D721Med (cell line): ENCODE measurements around the gene CHCHD6.

Experiments
- DNase-seq: peaks from one replicate; pipeline ENCODE4 v3.0.0; 2011; ENCODE audit warnings: low spot score; ENCODE audit not compliant: insufficient read length
- FAIRE-seq: peaks from 2 replicates; lab custom pipeline; 2011; peaks lifted over from hg19 to GRCh38; lab: Jason Lieb, UNC
- CTCF ChIP-seq: IDR thresholded peaks from 2 replicates; pipeline ENCODE4 v1.5.1; 2012; ENCODE audit warnings: mild to moderate bottlenecking, control low read depth; ENCODE audit not compliant: insufficient read depth; ENCODE audit errors: missing control alignments

CHCHD6 gene

DNA sequence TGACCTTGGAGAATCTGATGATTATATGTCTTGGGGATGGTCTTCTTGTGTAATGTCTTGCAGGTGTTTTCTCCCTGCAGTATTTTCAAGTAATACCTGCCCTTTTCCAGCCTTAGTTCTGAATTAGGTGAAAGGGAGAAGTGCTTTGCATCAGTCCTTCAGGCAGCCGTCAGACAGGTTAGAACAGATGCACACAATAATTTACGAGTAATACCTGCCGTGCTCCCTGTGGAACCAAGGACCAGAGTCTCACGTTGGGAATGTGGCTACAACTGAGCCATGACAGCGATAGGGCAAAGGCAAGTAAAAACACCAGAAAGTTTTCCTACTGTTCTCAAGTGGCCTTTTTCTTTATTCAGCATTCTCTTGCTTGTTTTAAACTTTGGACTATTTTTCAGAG, 69.1 kb downstream of the CHCHD6 start:
- DNase-seq (no peak), FAIRE-seq (no peak)
- no peak for TF ChIP-seq CTCF

GRCh38 chr3:126773783-126774182, 69.7 kb downstream of the CHCHD6 start:
- DNase-seq (no peak), FAIRE-seq (no peak)
- TF ChIP-seq CTCF: no peak

DNA sequence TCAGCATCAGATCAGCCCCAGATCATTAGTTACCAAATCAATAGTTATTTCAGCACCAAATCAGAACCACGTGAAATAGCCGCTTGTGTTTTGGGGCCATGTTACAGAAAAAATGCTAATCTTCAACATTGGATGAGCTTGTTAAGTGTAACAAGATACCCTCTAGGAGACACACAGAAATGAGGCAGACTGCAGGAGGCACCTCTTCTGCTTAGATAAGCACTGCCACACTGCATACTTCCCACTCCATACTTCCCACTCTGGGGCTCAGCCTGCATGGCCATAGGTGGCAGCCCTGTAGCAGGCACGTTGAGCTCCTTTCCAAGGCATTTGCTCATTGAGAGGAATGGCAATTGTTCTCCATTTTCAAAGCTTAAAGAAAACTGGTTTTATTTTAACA, 73.3 kb downstream of the CHCHD6 start:
- FAIRE-seq (no peak), DNase-seq (no peak)
- no peak for TF ChIP-seq CTCF

- no peak for FAIRE-seq
- no peak for TF ChIP-seq CTCF
- no peak for DNase-seq
Observed at GRCh38 chr3:126780666-126781065, 76.6 kb downstream of the CHCHD6 start.

DNA sequence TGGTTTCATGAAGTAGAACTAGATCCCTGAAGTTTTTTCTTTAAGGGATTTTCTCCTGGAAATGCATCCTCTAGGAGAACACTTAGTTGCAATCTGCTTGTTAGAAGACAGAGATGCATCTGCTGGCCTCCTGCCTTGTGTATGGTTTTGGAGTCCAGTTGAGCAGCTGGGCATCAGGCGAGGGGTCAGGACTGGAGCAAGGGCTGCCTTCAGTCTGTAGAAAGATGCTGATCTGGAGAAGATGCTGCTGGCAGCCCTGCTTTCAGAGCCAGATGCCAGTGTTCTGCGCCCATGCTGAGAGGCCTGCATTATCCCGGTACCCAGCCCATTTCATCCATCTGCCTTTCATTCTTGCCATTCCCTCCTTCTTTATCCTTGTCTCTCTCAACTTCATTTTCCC, 77.4 kb downstream of the CHCHD6 start:
- no peak for TF ChIP-seq CTCF
- no peak for FAIRE-seq
- DNase-seq: no peak

GRCh38 chr3:126781889-126782491, 78.0 kb downstream of the CHCHD6 start:
- no peak for TF ChIP-seq CTCF
- FAIRE-seq (no peak), DNase-seq (no peak)

DNA sequence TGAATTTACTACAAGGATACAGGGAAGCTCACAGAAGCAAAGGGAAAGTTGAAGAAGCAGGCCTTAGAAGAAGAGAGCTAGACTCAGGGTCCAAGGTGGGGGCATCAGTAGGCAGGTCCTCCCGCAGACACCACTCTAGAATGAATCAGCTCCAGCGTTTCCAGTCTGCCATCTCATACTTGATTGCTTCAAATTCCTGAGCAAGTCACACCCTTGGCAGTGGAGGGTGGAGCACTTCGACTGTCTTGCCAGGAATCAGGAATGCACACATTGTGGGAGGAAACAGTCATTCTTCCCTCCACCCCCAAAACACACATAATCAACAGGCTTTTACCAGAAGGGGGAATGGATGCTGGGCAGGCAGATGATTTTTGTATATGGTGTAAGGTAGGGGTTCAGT, 78.5 kb downstream of the CHCHD6 start:
- DNase-seq: no peak
- TF ChIP-seq CTCF: no peak
- FAIRE-seq: no peak
